NCI-H526 treated with DMSO at 0.1 percent for 48 hours (cell line): ENCODE measurements around the gene PCDH1.
A peak's percentile ranks its signal among the peaks of the same experiment; 100 is the strongest.

Experiments used
- DNase-seq: peaks from one replicate; lab custom pipeline; 2025; lab: John Stamatoyannopoulos, UW

PCDH1 gene

DNA sequence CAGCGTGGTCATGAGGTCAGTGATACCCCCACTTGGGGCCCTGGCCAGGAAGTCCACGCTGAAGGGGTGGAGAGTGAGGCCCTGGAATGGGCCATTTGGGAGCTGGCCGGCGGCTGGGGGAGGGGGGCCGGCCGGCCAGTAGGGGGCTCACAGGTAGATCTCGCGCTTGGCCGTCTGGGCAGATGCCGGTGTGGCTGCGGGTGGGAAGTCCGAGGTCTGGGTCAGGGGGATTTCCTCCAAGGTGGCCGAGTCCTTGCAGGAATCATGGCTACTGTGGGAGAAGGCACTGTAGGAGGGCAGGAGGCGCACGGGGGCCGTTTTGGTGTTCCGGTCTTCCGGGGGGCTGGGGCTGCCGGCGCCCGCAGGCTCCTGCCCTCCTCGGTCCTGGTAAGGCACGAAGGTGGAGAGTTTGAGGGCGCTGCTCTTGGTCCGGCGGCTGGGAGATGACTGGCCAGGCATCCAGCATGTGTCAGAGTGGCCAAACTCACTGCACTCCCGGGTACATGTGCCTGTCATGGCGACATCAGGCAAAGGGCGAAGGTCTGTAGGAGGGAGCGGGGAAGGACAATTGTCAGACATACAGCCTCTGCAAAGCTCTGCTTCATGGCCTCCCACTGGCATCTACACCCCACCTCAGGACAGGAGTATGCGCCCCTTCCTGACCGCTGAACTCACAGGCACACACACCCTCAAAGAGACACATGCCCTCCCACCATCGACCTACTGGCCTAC lies 24.1 kb downstream of the PCDH1 start:
- no peak for DNase-seq

DNA sequence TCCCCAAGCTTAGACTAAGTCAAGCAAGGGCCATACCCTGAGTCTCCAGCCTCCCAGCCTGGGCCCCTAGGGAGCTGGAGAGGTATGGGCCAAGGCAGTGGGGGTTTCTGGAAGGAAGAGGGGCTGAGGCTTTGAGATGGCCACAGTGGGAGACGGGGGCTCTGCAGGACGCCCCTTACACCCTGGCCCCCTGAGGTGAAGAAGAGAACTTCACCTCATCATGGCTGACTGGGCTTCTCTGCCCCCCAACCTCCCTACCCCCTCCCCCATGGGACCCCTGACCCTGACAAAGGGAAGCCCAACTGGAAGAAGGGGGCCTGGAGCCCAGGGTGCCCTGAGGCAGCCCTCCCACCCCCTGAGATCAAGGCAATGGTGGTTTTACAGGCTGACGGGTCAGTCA lies 25.8 kb downstream of the PCDH1 start:
- no peak for DNase-seq

DNA sequence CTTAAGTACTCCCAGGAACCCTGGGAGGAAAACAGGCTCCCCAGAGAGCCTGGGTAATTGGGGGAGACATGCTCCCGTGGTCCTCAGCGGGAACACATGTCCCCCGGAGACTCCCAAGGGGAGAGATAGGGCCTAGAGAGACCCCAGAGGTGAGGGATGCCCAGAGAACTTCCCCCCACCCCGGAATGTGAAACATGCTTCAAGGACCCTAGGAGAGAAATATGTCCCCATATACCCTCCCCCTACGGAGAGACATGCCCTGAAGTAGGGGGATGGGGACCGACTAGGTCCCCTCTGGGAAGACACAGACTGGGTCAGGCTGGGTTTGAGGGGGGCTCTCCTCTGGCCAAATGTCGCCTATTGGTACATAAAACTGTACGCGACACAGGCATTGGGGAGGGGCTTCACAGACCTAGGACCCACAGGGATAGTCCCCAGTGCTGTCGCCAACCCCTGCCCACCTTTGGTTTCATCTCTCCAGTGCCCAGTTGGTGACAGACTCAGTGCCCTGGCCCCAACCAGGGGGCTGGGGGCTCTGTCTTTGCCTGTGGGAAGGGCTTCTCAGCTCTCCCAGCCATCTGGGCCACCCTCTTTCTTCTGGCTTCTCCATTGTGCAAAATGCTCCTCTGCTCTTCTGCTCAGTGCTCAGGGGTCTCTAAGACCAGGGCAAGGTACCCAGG lies 26.9 kb downstream of the PCDH1 start:
- no peak for DNase-seq

DNA sequence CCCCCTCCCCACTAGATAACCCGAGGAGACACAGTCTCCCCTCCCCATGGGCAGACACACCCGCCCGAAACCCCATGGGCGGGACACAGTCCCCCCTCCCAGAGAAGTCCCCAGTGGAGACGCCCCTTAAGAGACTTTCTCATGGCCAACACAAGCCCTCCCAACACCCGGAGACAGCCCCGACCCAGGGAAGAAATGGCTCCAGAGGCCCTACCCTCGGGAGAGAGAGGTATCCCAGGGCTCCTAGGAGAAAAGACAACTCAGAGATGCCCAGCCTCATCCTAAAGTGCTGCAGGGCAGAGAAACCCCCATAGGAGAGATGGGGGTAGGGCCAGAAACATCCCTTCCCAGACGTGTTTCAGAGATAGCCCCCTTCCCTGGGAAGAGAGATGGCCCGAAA lies 27.4 kb downstream of the PCDH1 start:
- DNase-seq: no peak

DNA sequence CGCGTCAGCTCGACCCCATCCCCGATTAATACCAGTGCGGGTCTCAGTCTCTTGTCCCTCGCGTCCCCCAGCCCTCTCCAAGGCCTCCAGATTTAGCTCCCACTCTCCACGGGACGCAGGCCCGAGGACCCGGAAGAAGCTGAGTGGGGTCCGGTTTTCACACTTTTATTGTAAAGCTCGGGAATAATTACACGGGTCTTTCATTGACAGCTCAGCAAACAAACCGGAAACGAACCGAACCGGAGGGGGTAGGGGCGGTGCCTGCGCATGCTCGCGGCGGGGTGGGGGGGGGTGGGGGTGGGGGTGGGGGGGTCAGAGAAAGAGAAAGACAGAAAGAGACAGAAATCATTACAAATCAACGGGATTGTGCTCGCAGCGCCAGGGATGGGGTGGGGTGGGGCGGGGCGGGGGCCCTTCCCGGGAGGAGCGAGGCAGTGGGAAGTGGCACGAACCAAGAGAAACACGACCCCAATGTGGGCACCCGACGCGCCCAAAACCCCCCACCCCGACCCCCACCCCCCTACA lies 27.9 kb downstream of the PCDH1 start:
- DNase-seq: no peak

DNA sequence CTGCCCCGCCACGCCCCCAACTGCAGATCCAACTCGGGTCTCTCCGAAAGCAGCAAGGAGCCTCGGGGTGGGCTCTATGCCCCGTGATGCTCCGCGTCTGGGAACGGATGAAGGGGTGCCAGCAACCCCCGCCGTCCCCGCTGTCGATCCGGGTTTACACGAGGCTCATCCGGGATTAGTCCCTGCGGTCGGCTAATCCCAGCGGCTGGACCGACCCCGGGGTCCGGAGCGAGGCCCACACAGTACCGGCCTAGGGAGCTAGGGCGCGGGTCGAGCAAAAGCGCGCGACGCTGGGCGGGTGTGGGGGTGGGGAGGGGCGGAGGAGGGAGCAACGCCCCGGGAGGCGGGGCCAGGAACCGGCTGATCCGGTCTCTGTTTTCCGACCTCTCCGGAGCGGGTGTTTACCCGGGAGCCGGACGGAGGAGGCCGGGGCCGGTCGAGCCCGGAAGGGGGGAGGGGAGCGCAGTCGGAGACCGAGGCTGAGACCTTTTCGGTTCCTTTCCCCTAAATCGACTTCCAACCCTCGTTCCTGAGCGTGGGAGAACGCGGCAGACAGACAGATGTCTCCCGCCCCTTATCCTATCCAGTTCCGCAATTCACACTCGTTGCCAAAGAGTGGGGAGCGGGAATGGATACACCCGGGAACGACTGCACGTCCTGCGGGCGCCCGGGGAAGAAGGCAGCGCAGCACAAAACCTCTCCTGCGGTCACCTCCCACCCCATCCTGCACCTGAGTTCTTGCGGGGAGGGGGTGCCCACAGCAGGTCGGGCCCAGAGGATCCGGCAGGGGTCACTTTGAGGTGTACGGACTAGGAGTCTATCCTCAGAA lies 28.6 kb downstream of the PCDH1 start:
- peak; percentile 77 for DNase-seq

DNA sequence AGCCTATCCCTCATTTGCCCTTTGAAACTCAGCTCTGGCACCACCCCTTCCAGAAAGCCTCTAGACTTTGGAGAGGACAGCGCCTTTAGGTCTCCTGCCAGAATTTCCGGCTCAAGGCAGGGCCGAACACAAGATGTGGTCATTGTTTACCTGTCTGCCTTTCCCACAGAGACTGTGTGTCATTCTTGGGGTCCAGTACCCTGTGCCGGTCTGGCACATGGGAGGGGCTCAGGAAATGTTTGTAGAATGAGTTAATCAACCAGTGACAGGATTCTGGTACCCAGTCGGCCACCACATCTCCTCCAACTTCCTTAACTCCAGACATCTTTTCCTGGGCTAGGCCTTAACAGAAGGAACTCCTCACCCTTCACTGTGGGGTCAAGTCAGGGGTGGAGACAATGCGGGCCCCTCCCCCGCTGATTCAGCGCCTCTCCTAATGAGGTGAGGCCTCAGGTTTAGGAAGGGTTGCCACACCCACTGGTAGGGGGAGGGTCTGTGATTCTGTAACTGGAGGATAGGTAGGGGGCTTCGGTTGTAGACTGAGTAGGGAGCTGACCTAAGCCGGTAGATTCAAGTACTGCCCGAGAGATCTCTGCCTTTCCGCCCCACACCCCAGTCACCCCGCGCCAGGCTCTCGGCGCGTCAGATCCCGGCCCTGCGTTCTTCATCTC lies 29.3 kb downstream of the PCDH1 start:
- DNase-seq: peak; percentile 48

DNA sequence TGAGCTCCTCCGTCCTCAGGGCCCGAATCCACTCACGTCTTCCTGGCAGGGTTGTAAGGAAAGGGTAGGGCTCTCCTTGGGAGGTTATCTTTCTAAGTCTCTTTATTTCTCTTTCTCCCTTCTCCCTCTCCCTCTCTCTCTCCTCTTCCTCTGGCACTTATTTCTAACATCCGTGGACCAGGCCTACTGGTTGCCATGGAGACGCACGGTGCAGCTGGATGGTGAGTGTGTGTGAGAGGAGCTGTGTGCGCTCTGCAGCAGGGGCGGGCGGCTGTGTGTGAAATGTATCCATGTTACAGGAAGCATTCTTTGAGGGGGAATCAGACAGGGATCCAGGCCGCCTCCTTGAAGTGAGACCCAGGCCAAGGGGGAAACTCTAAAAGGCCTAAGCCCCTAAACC lies 32.2 kb downstream of the PCDH1 start:
- peak; percentile 8 for DNase-seq

DNA sequence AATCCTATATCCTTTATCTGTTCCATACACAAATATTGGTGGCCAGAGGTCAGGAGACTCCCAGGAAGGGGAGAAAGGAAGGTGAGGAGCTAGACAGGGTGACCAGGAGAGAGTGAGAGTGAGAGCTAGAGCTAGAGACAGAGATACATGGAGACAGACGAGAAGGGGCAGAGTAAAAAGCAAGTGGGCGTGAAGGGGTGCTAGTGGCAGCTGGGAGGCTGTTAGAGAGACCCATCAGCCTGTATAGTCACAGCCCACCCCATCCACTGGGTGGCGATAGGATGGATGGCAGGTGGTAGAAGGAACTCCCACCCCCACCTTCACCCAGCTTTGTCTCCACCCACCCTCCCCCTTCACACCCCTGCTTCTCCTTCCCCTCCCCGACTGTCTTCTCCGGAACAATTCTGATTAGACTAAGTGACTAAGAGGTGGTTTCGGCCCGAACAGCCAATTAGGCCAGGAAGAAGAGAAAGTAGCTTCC lies 32.8 kb downstream of the PCDH1 start:
- peak; percentile 9 for DNase-seq

DNA sequence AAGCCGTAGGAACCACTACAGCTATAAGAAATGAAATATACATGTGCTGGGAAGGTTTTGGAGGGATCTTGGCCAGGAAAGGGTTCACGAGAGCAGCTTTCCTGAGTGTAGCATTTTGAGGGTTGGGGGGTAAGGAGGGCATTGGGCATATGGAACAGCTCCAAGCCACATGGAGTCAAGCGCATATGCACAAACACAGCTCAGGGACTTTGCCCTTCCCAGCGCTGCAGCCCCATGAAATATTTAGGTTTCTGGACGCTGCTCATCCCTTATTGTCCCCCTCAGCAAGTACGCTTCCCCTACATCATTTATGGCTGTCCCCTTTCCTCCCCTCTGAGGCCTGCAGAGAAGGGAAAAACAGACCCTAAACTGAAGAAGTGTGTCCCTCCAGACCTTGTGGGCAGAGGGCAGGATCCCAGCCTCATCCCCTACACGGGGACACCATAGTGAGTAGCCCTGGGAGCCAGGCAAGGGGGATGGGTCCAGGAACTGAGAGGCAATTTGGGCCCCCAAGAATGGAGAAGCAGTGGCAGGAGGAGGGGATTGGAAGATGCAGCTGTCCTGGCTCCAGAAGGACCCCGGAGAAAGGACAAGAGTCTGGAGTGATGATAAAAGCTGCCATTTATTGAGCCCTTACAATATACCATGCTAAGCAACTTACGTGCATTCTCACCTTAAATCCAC lies 33.7 kb downstream of the PCDH1 start:
- no peak for DNase-seq

DNA sequence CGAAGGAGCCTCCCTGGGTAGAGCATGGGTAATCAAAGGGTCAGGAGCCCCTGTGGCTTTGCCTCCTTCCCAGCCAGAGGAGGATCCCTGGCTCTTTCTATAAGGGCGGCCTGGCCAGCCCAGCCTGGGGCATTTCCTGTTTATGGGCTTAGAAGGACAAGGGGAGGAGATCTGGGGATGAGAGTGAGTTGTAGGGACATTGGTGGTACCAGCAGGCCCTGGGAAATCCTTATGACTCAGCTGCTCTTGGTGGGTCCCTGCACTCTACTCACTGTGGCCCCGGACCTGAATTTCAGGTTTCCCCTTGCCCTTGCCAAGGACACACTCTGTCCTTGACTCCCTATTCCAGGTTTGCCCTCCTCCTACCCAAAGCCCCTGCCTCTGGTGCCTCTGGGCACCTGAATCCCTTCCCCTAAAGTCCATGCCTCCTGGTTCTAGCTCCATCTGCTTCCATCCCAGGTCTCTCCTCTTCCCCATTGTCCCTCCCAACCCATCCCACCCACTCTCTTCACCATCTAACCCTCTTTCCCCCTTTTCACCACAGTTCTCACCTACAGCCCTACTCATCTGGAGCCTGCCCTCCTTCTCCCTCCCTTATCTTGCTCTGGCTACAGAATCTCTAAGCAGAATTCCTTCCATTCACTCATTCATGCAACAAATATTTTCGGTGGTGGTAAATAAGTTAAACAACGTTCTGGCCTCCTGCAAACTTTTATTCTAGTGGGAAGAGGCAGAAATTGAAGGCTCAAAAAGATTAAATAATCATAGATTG lies 34.9 kb downstream of the PCDH1 start:
- DNase-seq: no peak

DNA sequence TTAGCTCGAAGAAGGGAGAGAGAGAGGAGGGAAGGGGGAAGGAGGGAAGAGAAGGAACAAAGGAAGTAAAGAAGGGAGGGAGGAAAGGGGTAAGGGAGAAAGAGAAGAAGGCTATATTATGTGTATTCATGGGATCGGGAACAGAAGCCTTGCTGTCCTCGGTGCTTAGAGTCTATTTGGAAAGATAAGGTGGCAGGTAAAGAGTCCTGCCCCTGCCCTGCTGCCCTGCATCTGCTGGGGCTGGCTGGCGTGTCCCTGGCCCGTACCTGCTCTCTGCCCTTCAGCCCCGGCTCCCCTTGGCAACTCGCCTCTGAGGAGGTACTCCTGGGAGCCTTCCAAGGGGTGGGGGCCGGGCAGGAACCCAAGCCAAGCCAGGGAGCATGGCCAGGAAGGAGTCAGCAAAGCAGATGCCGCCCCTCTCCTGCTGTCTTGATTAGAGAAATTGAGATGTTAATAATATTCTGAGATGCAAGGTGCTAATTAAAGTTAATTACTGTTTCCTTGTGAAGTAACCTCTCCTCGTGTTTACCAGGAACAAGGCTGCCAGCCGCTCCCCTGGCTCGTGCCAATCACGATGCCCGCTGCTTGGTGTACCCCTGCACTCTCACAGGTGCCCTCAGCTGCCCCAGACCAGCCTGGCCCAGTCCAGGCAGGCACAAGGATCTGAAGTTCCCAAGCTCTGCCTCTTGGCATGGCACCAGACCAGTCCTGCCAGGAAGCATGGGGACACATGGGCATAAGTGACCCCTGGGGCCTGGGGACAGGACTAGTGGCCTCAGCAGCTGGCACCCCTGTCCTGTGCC lies 36.6 kb downstream of the PCDH1 start:
- no peak for DNase-seq

DNA sequence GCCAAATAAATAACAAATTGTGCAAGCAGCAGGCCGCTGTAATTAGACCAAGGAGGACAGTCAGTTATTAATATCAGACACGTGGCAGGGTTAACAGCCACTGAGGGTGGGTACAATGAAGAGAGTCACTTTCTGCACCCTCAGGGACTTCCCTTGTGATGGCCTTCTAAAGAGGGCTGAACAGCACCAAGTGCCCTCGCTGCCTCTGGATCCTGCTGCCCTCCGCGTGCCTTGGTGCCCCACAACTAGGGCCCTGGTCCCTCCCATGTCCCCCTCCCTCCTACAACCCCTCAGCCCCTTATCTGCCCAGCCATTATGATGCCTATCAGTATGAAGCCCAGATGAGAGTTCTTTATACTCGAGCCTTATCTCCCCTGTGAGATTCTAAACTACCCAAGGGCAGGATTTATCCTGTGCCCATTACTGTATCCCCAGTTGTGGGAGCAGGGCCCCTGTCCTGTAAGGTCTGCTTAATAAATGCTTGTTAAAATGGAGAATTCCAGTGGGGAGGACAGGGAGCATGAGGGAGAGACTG lies 37.3 kb downstream of the PCDH1 start:
- DNase-seq: no peak

DNA sequence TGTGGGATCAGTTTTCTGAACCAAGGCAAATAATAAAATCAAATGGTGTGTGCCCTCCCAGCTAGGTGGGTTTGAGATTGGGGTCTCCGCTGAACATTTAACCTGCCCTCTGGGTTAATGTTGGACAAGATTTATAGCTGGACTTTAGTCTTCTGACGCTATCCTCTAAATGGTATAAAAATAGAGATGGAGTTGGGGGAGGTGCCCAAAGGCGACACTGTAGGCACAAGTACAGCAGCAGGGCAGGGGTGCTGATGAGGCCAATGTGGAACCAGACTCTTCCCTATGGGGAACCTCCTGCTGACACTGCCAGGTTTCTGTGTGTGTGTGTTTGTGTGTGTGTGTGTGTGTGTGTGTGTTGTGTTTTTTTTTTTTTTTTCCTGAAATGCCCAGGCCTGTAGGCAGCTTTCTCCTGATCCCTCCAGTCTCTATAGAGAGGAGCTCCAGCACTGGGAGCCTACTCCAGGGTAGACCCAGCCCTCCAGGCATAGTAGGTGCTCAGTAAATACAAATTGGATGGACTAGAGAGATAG lies 37.9 kb downstream of the PCDH1 start:
- DNase-seq: no peak

DNA sequence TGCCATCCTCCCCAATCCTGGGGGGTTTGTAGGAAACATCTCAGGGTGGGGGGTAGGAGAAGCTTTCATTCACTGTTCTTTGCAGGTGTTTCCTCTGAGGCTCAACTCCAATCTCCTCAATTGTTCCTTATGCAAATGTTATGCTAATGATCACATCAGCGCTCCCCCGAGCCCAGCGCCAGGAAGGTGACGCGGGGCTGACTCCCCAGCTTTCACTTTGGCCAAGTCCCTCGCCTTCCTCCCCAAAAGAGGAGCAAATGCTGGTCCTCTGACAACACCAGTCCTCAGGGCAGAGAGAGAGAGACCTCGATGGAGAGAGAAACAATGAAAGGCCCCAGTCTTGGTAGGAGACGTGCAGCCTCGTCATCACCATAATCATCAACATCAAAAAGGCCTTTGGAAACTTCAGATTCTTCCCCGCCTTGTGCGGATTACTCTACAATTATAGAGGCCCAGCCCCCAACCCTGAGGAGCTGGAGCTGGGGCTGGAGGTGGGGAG lies 39.1 kb downstream of the PCDH1 start:
- no peak for DNase-seq

DNA sequence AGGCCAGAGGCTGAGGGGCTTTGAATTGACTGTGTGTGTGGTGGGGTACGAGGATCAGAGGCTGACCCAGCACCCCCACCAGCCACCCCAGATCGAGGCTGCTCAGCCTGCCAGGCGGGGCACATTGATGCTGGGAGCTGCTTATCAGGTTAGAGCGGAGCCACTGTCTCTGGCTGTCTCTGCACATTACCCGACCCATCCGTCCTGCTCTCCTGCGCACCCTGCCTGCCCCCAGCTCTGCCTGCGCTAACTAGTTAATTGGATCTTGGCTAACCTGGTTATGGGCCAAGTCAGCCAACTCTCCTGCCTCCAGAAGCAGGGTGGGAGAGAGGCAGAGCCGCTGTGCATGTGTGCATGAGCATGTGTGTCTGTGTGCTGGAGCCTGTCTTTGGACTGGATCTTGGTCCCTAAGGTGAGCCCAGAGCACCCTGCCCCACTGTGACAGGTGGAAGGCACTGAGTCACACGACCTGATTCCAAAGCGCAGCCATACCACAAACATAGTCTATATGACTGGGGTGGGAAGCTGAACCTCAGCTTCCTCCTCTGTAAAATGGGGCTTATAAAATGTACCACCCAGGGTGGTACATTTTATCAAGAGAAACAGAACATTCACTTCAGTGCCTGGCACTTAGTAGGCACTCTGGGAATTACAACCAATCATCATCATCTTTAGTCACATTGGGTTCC lies 39.7 kb downstream of the PCDH1 start:
- DNase-seq: no peak

DNA sequence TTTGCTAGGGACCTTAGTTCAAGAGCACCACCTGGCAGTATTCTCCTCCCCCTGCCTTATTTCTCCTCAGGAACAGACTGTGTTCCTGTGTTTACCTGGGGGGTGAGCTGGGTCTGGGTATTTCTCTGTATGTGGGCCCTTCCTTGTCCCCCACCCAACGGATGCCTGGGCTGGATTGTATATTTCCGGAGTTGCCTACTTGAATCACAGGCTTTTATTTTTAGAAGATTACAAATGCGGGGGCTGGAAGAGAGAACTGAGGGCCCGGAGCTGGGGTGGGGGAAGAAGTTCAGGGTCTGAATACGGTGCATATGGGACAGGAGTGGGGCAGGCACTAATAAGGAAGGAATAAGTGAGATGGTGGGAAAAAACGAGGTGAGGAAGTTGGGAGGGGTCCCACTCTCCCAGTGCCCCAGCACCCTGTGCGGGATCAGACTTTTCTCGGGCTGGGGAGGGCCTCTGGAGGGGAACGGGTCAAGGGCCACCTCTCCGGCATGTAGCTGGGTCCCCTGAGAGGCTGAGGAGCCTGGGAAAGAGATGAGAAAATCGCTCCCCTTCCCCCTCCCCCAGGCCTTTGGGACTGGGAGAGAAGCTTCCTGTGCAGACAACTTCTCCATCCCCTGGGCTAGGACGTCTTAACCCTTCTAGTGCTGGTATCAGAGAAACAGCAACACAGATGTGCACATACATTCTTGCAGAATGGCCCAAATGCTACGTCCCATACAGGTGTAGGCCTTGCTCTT lies 42.1 kb downstream of the PCDH1 start:
- no peak for DNase-seq

DNA sequence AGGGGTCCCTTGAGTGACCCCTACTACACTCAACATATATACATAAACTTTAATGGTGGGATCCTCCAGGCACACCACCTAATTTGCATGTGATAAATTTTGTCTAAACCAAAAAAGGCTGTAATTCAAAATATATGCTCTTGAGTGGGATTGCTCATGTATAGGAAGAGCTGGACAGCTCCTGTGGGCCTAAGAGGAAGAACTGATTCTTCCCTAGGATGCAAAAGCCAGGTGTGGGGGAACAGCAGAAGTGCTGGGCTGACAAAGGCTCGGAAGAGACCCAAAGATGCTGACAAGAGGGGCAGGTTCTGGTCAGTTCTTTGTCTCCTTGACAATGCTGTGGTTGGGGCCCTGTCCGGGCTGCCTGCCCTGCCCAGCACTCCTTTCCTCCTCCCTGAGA lies 43.9 kb downstream of the PCDH1 start:
- DNase-seq: no peak
